Measurements from ENCODE around the gene RPL35. TPM values are rescaled to one million over a fixed set of nuclear protein-coding genes. Genes with fewer than 3 reads are reported as not detected.
A peak's percentile ranks its signal among the peaks of the same experiment; 100 is the strongest.

RPL35 gene
- total RNA-seq, 1 experiment from 2014 or later = 1,966 TPM

DNA sequence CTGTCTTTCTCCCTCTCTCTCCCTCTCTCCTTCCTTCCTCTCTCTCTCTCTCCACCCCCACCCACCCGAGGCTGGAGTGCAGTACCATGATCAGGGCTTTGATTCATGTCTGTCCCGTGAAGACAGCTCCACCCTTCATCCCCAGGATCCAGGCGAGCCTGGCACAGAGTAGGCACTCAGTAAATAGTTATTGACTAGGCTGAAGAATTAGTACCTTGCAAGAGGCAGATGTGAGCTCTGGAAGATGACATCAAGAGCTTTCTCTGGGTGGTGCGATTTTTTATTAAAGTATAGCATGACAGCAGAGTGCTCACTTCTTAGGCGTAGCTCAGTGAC lies 32.5 kb downstream of the RPL35 start:
- TF ChIP-seq, protein P1, sequence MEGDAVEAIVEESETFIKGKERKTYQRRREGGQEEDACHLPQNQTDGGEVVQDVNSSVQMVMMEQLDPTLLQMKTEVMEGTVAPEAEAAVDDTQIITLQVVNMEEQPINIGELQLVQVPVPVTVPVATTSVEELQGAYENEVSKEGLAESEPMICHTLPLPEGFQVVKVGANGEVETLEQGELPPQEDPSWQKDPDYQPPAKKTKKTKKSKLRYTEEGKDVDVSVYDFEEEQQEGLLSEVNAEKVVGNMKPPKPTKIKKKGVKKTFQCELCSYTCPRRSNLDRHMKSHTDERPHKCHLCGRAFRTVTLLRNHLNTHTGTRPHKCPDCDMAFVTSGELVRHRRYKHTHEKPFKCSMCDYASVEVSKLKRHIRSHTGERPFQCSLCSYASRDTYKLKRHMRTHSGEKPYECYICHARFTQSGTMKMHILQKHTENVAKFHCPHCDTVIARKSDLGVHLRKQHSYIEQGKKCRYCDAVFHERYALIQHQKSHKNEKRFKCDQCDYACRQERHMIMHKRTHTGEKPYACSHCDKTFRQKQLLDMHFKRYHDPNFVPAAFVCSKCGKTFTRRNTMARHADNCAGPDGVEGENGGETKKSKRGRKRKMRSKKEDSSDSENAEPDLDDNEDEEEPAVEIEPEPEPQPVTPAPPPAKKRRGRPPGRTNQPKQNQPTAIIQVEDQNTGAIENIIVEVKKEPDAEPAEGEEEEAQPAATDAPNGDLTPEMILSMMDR (IDR thresholded peaks at IDR 0.05; ENCODE audit: unreplicated experiment) = no peak
- no peak overlapping the region for H3K4me3 Mint-ChIP-seq (ENCODE audit: unreplicated experiment)
- BruUV-seq (replicated peaks) = no TSS peak
- peak overlapping the region; percentile 18 for H3K27ac Mint-ChIP-seq (ENCODE audit: low read depth, unreplicated experiment)
- H3K4me1 Mint-ChIP-seq (ENCODE audit: insufficient read depth, unreplicated experiment) = peaks cover 10% of the 10 kb centered on the region
- POLR2A ChIA-PET = interaction anchor here (0.7 to 2.3 kb wide), 2 partner anchors 11 to 34 kb away, joined by 3 to 17 read pairs; no protein-coding TSS in a partner anchor
- H3K27me3 Mint-ChIP-seq (ENCODE audit: insufficient read depth, unreplicated experiment) = no peaks in the 10 kb centered on the region
- CTCF ChIA-PET = interaction anchor here (0.7 to 15.9 kb wide), 4 partner anchors 24 to 1657 kb away, joined by 3 to 159 read pairs (median 44); partner anchors contain the start of genes NR6A1, OLFML2A and WDR38
- intact Hi-C loops (cut with micrococcal nuclease) = no loop called here
- H3K36me3 Mint-ChIP-seq (ENCODE audit: insufficient read depth, unreplicated experiment) = no peaks in the 10 kb centered on the region
- H3K9me3 Mint-ChIP-seq (ENCODE audit: unreplicated experiment) = peaks cover 5% of the 10 kb centered on the region
- no peak for DNase-seq (ENCODE audit: unreplicated experiment)

DNA sequence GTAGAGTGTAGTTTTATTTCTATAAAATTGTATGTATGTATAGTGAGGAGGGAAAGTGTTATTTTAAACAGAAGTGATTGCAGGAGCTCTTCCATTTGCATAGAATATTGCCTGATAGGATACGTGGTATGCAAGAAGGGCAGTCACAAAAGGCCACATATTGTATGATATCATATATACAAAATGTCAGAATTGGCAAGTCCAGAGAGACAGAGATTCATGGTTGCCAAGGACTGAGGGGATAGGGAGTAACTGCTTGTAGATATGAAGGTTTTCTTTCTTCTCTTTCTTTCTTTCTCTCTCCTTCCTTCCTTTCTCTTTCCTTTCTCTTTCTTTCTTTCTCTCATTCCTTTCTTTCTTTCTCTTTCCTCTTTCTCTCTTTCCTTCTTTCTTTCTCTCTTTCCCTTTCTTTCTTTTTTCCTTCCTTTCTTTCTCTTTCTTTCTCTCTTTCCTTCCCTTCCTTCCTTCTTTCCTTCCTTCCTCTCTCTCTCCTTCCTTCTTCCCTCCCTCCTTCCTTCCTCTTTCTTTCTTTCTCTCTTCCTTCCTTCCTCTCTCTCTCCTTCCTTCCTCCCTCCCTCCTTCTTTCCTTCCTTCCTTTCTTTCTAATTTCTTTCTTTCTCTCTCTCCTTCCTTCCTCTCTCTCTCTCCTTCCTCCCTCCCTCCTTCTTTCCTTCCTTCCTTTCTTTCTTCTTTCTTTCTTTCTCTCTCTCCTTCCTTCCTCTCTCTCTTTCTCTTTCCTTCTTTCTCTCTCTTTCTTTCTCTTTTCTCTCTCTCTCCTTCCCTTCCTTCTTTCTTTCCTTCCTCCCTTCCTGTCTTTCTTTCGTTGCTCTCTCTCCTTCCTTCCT lies 33.0 kb downstream of the RPL35 start:
- peak overlapping the region; percentile 18 for H3K27ac Mint-ChIP-seq (ENCODE audit: low read depth, unreplicated experiment)
- intact Hi-C loops (cut with micrococcal nuclease) = no loop called here
- ChIA-PET POLR2A (interaction anchor here (1.5 to 2.3 kb wide), 3 partner anchors 10 to 16 kb away, joined by 3 to 17 read pairs (median 7); no protein-coding TSS in a partner anchor), CTCF (interaction anchor here (0.7 to 15.9 kb wide), 5 partner anchors 10 to 1657 kb away, joined by 3 to 159 read pairs (median 4); partner anchors contain the start of genes NR6A1, OLFML2A and WDR38)
- DNase-seq (ENCODE audit: unreplicated experiment) = no peak
- H3K9me3 Mint-ChIP-seq (ENCODE audit: unreplicated experiment) = peaks cover 5% of the 10 kb centered on the region
- H3K4me3 Mint-ChIP-seq (ENCODE audit: unreplicated experiment) = no peak overlapping the region
- no TSS peak for BruUV-seq (replicated peaks)
- TF ChIP-seq, protein P1 (IDR thresholded peaks at IDR 0.05; ENCODE audit: unreplicated experiment) = no peak
- H3K36me3 Mint-ChIP-seq (ENCODE audit: insufficient read depth, unreplicated experiment) = no peaks in the 10 kb centered on the region
- no peaks in the 10 kb centered on the region for H3K27me3 Mint-ChIP-seq (ENCODE audit: insufficient read depth, unreplicated experiment)
- peaks cover 8% of the 10 kb centered on the region for H3K4me1 Mint-ChIP-seq (ENCODE audit: insufficient read depth, unreplicated experiment)

DNA sequence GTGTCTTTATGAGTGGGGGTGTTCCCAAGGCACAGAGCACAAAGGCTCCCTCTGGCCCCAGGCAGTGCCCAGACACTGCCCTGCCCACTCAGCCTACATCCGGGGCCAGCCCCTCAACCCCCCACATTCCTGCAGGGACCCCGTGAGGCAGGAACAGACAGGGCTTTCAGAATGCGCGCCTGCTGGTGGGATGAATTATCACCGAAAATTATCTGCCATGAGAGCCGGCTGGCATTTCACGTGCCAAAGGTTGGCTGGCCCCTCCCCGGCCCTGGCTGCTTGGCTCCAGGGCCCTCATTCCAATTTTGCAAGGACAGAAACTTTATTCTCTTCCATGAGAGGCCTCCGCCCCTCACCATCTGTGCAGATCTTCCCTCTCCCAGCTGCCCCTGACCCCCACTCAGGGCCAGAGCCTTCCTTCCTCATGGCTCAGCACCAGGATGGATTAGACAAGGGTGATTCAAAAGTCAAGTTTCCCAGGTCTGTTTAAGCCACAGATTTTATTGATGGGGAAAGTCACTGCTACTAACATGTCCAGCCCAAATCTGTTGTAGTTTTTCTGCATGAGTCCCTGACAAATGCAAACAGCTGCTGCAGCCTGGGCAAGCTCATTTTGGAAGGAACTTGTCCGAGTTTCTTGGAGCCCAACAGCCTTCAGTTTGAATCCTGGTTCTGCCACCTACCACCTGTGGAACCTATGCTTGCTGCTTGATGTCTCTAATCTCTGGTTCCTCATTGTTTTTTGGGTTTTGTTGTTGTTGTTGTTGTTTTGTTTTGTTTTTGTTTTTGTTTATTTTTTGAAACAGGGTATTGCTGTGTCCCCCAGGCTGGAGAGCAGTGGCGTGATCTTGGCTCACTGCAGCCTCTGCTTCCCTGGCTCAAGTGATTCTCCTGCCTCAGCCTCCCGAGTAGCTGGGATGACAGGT lies 40.8 kb downstream of the RPL35 start:
- H3K36me3 Mint-ChIP-seq (ENCODE audit: insufficient read depth, unreplicated experiment) = no peaks in the 10 kb centered on the region
- no peaks in the 10 kb centered on the region for H3K27me3 Mint-ChIP-seq (ENCODE audit: insufficient read depth, unreplicated experiment)
- POLR2A ChIA-PET = interaction anchor here (0.6 to 5.8 kb wide), 3 partner anchors 13 to 380 kb away, joined by 3 to 83 read pairs (median 3); partner anchors contain the start of genes ARPC5L and RPL35
- no peaks in the 10 kb centered on the region for H3K9me3 Mint-ChIP-seq (ENCODE audit: unreplicated experiment)
- peaks cover 10% of the 10 kb centered on the region for H3K4me1 Mint-ChIP-seq (ENCODE audit: insufficient read depth, unreplicated experiment)
- BruUV-seq (replicated peaks) = no TSS peak
- TF ChIP-seq, protein P1 (IDR thresholded peaks at IDR 0.05; ENCODE audit: unreplicated experiment) = no peak
- intact Hi-C loops (cut with micrococcal nuclease) = no loop called here
- no peak overlapping the region for H3K27ac Mint-ChIP-seq (ENCODE audit: low read depth, unreplicated experiment)
- CTCF ChIA-PET = interaction anchor here (0.6 to 6.0 kb wide), 7 partner anchors 20 to 47 kb away, joined by 3 to 65 read pairs (median 4); partner anchors contain the start of genes NR6A1, OLFML2A and WDR38
- no peak overlapping the region for H3K4me3 Mint-ChIP-seq (ENCODE audit: unreplicated experiment)
- no peak for DNase-seq (ENCODE audit: unreplicated experiment)
